Skin of body (tissue), 2 donors: Measurements from ENCODE around the gene FZD1. TPM values are rescaled to one million over a fixed set of nuclear protein-coding genes. Genes with fewer than 3 reads are reported as not detected.
"Not testable (repeated sequence)": the region's sequence is repeated elsewhere in the genome, so short reads cannot be mapped to it uniquely, and the experiment has no call there.

Source experiments
- DNase-seq: peaks from one replicate; lab custom pipeline; 2025; lab: John Stamatoyannopoulos, UW
- total RNA-seq: library from RNA; depleted of rRNA; stranded (reverse); fragments of >200 nt; gene quantifications from one replicate; pipeline ENCODE4 v1.2.3, GENCODE V29; 2014

FZD1 gene
- total RNA-seq, 1 donor from 2014 or later, result 15.9 TPM

DNA sequence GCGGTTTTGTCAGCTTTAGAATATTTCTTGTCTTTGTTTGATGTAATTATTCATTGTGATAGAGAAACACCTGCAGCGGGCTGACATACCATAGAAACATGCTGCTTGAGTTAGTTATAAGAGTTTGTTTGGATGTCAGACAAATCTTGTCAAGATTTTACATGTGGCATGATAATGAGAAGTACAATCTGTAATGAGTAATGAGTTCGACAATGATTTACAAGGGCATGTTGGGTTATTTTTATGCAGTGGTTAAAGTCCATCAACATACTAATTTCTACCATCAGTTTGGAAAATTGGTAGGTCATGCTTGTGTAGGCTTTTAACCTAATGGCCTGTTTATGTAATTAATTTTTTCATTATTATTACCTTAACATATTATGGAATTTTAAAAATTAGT is 31.3 kb downstream of the FZD1 start:
- no peak for DNase-seq

DNA sequence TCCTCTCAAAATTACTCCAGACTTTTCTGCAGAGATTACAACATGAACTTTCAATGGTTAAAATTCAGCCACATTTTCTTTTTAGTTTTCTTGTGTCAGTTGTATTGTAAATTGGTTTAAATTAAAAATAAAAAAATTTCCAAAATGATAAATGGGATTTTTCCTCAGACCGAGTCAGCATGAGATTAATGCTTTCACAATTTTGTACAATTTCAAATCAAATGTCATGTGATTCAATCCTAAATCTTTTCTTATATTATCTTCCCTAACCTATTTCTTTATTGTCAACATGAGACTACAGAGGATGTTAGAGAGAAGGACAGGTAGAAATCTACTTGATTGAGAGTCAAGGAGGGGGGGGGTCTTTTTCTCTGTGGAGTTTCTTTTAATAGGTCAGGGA is 33.7 kb downstream of the FZD1 start:
- DNase-seq, result no peak

DNA sequence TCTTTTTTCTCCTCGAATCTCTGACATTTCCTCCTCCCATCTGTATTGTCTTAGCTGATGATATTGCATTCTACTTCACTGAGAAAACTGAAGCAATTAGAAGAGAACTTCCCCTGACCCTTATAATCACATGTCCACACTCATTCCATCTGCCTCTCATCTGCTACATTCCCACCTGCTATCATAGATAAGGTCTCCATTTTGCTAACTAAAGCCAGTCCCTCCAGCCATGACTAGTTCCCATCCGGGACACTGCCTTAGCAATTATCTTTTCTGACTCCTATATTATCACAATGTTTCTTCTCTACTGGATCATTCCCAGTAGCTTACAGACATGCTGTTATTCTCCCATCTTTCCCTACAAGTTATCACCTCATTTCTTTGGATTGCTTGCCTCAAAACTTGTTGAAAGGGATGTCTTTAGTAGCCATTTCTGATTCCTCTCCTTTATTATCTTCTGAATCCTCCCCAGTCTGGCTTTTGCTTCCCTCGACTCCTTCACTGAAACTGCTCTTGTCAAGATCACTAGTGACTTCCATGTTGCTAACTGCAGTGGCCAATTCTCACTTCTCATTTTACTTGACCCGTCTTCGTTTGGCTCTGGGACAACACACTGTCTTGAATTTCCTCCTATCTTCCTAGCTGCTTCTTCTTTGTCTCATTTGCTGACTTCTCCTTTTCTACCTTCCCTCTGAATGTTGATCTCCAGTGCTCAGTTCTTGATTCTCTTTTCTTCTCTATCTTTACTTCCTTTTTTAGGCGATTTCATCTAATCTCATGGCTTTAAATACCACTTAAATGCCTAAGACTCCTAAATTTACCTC is 35.9 kb downstream of the FZD1 start:
- DNase-seq, result no peak

GRCh38 chr7:91302794-91303193 is 38.6 kb downstream of the FZD1 start:
- no peak for DNase-seq

DNA sequence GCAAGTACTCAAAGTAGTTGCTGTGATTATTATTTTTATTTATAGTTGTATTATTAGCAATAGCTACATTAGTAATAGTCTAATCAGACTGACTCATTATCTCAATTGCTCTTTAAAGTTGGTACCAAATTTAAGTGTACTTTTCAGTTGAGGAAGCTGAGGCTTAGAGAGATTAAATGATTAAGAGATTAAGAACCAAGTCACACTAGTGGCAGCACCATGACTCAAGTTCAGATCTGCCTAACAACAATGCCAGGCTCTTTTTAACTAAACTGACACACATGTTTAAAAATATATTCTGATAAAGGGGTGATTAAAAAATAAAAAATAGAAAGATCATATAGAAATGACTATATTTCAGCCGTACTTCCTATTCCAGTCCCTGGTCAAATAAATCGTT is 42.0 kb downstream of the FZD1 start:
- DNase-seq, result no peak

DNA sequence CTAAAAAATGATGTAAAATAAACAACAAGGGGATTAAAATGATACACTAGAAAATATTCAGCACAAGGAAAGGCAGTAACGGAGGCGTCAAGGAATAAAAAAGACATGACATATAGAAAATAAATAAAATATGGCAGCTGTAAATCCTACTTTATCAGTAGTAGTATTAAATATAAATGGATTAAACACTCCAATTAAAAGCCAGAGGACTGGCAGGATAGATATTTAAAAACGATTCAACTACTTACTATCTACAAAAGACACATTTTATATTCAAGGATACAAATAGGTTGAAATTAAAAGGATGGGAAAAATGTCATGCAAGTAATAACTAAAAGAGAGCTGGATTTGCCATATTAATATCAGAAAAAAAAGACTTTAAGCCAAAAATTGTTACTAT is 43.2 kb downstream of the FZD1 start:
- no peak for DNase-seq

- not testable (repeated sequence) for DNase-seq
These were observed 44.0 kb downstream of the FZD1 start for GRCh38 chr7:91308191-91308590.

DNA sequence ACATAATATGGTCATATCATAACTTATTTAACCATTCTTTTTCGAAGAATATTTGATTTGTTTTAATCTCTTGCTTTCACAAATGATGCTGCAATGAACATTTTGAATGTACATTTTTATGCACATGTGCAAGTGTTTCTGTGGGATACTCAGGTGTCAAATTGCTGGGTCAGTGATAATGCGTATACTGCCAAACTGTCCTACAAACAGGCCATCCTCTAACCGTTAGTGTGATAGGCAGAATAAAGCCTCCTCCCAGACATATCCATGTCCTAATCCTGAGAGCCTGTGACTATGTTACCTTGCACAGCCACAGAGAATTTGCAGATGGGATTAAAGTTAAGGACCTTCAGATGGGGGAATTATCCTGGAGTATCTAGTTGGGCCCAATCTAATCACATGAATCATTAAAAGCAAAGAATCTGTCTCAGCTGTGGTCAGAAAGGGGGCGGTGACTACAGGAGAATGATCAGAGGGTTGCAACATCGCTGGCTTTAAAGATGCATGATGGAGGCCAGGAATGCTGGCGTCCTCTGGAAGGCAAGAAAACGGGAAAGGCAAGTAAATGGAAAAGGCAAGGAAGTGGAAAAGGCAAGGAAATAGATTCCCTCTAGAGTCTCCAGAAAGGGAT is 46.7 kb downstream of the FZD1 start:
- no peak for DNase-seq

GRCh38 chr7:91311839-91312238 is 47.6 kb downstream of the FZD1 start:
- DNase-seq, result no peak

DNA sequence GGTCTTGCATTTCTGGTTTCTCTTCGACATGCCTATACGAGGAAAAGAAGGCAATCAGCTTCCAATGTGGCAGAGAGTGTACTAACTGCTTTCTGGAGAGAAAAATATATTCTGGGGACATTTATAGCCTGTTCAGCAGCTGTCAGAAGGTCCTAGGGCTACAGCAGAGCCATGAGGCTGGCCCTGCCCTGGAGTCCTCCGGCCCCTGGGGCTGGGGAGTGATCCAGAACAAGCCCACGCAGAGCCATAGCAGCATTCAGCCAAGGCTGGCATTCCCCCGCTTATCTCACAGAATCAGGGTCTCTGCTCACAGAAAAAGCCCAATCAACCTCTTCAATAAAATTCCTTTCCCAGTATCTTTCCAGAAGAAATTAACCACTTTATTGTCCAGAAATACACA is 48.9 kb downstream of the FZD1 start:
- no peak for DNase-seq

- no peak for DNase-seq
These were observed 50.5 kb downstream of the FZD1 start for GRCh38 chr7:91314591-91315323.

- no peak for DNase-seq
These were observed 52.2 kb downstream of the FZD1 start for GRCh38 chr7:91316426-91316825.

DNA sequence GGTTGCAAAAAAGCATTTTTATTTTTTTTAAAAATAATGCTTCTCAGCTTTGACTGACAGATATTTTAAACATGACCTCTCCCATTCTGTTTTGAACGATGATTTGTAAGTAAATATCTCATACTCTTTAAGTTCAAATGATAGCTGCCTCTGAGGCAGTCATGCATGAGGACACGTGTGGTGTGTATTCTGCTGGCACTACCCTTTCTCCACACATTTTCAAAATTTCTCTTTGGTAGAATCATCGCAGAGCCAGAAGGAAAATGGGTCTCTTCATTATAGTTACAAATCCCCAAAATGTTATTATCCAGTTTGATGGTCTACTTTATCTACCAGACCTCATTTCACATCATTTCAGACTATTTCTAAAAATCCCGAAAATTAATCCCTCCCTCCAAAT is 55.1 kb downstream of the FZD1 start:
- no peak for DNase-seq

DNA sequence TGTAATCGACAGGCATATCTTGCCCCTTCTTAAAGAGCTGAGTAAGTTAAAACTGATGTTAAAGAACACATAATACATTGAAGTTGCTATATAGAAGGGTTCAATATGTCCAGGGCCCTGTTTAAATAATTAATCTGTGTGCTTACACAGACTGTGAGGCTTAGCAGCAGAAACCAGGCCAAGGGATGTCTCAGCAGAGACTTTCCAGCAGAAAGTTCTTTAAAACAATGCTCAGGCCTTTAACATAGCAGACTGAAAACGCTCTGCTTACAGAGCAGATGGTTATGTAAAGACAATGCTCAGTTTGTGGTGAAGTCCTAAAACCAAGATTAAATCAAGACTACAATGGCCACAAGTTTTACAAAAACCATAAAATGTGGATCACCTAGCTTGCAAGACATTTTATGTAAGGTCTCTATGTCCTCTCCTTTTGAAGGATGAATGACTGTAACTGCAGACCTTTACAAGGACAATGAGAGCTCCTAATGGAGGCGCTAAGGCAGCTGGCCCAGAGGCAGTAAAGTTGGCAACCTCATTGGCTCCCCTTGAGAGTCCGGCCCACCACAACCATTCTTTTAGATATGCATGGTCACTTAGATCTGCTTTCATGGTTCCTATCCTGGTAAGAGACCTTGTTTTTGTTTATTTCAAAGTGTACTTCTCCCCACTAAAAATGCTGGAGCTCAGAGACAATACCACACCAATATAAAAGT is 56.3 kb downstream of the FZD1 start:
- DNase-seq, result no peak
